ENCODE measurements around the gene EXOC3.
"Not testable (repeated sequence)": the region's sequence is repeated elsewhere in the genome, so short reads cannot be mapped to it uniquely, and the experiment has no call there.

The EXOC3 gene

DNA sequence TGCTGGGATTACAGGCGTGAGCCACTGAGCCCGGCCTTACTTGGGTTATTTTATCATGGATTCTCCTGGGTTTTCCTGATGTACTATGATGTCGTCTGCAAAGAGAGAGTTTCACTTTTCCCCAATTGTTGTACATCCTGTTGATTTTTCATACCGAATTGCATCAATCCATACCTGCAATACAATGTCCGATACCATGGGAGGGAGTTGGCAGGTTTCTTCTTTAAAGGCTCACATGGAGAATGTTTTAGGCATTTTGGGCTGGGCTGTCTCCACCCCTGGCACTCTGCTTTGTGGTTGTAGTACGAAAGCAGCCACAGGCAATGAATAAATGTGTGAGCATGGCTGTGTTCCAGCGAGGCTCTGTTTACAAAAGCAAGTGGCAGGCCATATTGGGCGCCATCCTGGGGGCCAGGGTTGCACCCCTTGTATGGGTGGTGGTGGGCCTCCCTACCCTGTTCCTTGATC, 35.1 kb upstream of the EXOC3 start:
- DNase-seq: no peak

DNA sequence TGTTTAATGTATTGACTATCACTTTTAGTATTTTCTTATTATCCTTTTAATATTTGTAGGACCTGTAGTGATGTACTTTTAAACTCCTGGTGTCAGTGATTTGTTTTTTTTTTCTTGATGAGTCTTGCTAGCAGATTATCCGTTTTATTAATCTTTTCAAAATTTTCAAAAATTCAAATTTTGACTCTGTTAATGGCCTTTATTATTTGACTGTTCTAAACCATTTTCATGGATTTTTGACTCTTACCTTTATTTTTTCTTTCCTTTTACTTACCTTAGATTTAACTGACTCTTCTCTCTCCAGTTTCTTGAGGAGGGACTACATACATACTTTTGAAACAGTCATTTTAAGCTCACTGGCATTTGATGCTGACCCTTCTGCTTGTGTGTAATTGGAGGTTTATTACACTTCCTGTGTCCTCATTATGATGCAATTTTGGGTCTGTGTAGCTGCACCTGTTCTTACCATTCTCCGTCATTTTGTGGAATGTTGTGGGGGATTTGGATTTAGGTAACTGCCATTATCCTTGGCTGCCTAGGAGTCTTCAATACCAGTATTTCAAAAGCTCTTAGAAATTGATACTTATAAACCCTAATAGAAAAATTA, 32.0 kb upstream of the EXOC3 start:
- DNase-seq: no peak

DNA sequence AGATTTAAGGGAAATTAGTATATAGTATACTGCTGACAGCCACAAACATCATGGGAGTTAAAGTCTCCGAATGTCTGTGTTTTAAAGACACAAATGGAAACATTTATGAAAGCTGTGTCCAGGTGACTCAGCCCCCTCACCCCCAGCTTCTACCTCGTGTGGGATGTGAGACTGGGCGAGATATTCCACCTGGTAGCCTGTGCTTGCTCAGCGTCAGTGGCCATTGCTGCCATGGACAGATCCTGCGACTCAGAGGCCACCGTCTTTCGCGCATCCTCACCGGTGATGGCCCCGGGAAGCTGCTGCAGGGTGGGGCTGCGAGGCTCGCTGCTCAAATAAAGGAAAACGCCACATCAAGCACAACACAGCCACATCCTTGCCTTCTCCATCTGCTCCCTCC, 31.2 kb upstream of the EXOC3 start:
- no peak for DNase-seq

DNA sequence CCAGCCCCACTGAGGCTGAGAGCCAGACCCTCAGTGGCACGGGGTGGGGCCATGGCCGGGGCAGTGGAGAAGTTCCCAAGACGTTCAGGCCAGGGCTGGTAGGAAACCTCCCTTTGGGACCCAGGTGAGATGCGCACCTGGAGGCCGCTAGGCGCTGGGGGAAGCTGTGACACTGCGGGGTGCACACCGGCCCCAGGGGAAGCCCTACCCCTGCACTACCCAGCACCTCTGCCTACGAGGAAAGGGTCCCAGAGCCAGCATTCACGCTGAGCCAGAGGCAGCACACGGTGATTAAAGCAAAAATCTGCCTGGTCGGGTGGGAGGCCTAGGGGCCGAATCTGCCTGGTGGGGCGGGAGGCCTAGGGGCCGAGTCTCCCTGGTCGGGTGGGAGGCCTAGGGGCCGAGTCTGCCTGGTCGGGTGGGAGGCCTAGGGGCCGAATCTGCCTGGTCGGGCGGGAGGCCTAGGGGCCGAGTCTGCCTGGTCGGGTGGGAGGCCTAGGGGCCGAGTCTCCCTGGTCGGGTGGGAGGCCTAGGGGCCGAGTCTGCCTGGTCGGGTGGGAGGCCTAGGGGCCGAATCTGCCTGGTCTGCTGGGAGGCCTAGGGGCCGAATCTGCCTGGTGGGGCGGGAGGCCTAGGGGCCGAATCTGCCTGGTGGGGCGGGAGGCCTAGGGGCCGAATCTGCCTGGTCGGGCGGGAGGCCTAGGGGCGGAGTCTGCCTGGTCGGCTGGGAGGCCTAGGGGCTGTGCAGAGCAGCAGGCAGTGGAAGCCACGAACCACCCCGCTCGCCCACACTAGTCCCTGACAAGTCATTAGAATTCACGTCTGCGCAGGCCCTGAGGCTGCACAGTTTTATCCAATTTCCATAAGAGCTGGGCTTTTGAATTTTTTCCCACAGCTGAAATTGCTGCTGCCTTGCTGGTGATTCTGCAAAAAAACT, 27.7 kb upstream of the EXOC3 start:
- not testable (repeated sequence) for DNase-seq

DNA sequence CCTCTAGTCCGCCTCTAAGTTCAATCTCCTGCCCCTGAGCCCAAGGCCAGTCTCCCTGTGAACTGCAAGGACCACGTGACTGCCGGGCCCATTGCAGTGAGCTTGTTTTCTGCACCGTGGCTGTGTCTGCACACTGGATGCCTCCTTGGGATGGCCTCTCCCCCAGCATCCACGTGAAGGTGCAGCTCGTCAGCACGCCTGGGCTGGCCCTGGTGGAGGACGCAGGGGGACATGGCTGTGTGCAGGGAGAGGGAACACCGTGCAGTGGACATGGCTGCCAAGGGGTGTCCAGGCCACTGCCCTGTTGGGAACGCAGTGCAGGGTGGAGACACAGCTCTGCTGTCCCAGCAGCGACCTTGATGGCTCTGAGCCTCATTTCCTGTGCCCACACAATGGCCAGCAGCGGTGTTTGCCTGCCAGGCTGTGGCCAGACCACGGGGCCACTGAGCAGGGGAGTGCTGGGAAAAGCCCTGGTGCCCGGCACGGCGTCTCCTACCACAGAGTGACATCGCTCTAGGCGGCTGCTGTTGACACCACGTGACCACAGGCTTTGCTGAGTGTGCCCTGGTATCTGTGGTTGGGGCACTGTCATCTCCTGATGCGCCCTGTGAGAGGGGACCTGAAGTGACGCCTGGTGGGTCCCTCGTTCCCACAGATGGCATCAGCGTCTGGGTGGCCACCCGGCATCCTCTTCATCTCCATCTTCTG, 26.9 kb upstream of the EXOC3 start:
- no peak for DNase-seq

DNA sequence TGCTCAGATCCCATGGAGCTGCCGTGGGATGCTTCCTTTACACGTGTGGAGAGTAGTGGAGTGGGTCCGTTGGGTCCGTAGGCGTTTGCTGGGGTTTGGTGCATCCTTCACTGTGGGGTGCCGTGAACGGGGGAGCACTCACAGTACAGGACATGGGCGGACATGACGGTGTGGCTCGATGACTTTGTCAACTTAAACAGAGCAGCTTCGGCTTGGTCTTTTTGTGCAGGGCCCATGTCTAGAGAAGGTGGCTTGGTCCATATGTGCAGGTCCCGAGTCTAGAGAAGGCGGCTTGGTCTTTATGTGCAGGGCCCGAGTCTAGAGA, 26.4 kb upstream of the EXOC3 start:
- no peak for DNase-seq

DNA sequence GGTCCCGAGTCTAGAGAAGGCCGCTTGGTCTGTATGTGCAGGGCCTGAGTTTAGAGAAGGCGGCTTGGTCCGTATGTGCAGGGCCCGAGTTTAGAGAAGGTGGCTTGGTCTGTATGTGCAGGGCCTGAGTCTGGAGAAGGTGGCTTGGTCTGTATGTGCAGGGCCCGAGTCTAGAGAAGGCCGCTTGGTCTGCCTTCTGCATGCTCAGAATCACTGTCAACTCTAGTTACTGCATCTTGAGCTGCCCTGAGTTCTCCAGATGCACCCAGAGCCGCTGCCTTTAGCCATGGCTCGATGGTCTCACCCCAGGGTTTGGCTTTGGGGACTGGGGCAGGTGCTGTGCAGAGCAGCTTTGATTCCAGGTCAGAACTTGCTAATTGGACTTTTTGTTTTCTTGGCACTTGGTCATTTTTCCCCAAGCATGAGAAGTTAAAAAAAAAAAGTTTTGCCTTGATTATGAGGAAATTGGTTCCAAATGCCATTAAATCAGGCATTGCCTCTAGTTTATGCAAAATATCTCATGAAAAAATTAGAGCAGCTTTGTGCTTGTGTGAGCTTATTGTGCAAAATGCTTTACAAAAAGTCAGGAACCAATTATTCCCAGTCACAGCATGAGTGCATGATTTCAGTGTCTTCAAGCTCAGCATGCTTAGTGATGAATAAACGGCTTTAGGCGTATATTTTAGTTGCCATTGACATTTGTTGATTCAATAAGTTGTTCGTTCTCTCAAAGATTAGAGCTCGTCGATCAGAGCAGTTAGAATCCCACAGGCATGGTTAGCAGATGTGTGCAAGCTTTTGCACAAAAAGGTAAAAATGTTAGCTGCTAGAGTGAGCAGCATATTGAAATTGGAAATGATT, 25.4 kb upstream of the EXOC3 start:
- DNase-seq: no peak

DNA sequence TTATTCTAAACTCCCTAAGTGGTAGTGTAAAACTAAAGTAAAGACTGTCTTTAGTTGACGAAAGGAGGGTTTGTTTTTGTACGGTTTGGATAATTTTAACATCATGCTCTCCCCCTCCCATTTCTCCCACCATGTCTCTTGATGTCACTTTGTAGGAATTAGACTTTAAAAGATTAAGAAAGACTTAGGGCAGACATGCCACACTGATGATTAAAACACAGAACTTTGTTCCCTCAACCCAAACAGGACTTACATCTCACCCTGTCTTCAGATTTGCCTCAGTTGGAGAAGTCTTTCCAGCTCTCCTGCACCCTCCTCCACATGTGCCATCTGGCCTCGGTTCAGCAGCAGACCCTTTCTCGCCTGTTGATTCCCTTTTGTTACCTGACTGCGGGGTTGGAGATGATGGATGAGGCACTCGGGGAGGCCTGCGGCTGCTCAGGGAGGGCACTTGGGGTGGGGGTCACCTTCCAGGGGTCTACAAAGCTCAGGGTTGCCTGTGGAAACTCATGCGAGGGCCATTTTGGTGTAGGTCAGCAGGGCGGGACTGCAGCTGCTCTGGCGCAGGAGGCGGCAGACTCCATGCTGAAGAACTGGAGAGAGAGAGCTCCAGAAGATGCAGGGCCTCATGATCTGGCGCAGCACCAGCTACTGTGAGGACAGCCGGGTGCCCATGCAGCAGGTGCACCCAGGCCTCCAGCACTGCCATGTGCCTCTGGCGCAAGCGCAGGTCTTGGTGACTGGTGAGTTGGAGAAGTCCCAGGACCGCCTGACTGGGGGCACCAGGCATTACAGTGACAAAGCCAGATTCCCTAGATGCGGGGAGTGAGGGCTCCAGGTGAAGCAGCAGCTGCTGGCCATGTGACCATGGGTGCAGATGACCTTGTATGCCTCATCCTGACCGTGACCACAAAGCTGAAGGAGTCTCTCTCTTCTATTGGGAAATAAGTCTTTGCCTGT, 24.5 kb upstream of the EXOC3 start:
- no peak for DNase-seq

DNA sequence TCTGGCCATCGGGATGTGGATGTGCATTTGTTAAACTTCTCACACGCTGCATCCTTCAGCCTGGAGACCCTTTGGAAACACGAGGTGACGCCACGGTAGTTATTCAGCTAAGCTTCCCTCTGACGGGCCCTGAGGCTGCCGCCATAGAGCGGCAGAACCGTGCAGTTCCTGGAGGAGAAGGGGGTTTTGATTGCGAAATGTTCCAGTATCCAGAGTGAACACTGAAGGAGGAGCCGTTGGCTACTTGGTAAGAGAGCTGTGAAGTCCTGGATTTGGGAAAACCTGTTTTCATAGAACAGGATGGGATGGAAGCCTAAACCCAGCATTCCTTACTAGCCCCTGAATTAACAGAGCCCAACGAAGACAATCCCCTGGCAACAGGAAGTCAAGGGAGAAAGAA, 23.0 kb upstream of the EXOC3 start:
- DNase-seq: no peak

DNA sequence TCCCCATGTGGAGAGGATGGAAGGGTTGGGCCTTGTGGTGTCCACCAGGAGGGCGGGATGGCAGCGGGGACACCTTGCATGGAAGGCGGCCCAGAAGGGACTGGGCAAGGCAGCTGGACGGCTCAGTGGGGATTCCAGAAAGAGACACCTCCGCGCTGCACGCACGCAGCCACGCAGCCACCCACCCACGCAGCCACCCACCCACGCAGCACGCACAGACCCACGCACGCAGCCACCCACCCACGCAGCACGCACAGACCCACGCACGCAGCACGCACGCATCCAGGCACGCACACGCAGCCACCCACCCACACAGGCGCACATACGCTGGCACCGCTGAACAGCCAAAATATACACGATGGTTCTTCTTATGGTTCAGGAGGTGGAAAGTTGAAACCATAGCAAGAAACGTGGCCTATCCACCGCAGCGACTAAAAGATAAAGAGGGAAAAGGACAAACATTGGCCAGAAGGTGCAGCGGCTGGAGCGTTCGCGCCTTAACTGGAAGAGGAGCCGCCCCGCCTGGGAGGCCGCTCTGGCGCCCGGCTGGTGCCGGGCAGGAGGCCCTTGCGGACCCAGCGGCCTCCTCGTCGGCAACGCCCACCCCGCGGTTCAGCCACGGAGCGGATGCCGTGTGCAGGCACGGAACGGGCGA, 22.2 kb upstream of the EXOC3 start:
- DNase-seq: no peak

DNA sequence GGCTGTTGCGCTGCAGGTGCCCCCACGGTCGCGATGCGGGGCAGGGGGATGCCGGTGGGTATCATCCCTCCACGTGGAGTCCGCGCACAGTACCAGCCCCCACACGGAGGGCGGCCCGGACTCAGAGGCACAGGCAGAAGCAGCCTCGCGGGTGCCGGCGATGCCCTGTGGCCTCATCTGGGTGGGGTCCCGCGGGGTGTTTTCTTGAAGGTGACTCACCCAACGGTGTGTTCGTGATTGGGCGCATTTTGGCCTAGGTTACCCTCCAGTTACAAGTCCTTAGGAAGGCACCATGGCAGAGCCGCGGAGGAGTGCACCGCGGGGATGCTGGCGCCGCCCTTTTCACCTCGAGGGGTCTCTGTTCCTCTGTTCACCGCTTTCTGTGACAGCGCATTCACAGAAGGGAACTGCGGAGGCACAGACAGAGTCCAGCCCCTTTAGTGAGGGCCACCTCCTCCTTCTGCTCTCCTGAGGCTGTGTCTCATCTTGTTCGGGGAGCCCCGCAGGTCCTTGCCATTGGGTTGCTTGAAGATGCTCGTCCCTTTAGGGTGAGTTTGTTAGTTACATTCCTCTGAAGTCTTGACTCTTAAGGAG, 21.6 kb upstream of the EXOC3 start:
- DNase-seq: no peak

DNA sequence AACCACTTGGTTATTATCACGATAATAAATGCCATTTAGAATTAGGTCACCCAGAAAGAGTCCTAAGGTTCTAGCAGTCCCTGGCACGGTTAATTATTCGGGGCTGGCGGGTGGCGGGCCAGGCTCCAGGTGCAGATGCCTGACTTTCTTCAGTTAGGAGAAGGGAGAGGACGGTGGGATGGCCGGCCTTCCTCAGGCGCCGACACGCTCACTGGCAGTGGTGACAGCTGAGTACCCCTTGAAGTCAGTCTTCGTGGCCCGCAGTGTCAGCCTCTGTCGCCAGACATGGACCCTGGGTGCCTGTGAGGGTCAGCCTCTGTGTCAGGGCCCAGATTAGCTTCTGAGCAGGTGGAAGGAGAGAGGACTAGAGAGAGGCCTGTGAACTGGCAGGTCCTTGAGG, 21.1 kb upstream of the EXOC3 start:
- no peak for DNase-seq

DNA sequence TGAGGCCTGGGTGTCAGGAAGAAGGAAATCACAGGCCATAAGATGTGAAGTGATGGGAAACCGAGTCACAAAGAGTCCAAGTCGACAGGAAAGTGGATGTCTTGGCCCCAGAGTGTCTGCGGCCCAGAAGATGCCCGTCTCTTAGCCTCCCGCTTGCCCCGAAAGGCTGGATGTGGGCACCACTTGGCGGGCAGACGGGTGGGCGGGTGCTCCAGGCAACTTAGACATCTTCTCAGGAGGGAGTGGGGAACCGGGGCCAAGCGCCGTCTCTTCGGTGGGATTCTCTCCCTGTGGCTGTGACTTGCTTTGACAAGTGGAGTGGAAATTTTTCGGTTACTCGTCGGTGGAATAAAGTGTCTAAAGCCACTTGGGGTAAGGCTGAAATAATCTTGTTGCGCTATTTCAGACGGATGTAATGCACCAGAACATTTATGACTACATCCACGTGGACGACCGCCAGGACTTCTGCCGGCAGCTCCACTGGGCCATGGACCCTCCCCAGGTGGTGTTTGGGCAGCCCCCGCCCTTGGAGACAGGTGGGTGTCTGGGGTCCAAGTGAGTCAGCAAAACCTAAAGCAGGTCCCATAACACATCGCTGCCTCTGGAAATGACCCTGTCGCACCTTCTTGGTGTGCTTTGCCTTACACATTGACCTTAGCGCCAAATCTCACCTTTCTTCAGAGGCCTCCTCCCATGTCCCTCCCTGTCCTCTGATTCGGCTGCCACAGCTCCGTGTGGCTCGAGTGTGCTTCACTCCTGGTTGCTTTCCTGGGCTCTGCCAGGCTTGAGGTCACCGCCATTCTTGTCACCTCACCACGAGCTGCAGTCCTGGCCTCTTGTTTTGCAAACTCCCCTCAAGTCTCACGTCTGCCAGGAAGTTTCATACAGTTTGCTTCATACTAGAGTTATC, 20.4 kb upstream of the EXOC3 start:
- DNase-seq: no peak

DNA sequence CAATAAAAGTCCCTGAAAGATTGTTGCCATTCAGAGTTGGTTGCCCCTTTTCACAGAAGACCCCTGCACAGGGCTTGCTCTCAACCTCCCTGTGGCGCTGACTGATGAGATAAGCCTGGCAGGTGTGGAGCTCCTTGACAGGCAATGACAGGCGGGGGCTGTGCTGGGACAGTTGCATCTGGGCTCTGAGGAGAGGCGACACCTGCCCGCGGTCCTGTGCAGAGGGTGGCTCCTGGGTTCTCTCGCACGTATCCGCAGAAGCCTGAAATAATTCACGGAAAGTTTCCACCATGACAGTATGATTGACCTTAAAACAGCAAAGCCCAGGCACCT, 19.8 kb upstream of the EXOC3 start:
- no peak for DNase-seq

DNA sequence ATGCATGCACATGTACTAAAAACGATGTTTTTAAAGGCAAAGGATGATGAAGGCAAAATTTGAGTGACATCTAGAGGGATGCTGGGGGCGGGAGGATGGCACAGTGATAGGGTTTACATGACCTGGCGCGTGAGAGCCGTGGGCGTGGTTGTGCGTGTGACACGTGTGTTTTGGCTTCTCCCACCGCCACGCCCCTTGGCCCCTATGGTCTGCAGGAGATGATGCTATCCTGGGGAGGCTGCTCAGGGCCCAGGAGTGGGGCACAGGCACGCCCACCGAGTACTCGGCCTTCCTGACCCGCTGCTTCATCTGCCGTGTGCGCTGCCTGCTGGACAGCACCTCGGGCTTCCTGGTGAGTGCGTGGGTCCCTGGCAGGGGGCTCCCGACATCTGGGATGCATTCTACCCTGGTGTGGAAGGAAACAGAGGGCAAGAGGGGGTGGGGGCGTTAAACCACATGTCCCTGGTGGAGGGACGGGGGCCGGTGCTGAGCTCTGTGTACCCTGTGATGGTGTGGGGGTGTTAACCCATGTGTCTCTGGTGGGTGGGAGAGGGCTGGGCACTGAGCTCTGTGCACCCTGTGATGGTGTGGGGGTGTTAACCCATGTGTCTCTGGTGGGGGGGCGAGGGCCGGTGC, 19.2 kb upstream of the EXOC3 start:
- DNase-seq: no peak

DNA sequence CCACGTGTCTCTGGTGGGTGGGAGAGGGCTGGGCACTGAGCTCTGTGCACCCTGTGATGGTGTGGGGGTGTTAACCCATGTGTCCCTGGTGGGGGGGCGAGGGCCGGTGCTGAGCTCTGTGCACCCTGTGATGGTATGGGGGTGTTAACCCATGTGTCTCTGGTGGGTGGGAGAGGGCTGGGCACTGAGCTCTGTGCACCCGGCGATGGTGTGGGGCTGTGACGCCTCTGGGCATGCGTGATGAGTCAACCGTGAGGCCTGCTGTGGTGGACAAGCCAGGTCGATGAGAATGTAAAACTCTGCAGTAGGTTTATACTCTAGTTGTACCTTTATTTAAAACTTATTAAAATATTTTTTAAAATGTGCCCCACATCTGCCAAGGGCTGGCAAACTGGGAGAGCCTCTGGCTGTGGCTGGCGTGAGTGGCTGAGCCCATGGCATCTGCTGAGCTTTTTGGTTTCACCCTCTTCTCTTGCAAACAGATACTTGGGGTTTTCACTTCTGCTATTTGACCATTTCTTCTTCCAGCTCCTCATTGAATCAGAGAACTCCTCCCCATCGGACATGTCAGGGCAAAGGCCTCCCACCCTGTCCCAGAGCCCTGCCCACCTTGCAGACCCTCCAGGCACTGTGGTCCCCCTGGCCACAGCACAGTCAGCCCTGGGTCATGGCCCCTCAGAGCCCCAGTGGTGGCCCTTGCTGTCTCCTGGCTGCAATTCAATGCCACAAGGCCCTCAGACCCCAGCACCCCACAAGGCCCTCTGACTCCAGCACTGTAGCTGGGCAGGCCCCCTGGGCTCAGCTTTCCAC, 18.5 kb upstream of the EXOC3 start:
- DNase-seq: no peak

DNA sequence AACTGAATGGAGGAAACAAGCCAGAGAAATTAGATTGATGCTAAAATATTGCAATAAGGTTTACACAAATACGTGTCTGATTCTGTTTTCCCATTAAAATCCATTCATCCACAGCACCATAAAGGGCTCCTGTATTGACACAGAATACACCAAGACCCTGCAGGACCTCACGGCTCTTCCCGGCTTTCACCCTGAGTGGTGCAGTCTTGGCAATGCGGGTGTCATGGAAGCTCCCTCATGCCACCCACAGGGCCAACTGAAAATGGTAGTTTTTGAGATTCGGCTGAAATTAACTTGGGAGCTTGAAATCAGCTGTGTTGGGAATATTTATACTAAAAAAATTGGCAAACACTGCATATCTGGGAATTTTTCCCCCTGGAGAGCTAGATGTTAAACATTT, 17.3 kb upstream of the EXOC3 start:
- no peak for DNase-seq

DNA sequence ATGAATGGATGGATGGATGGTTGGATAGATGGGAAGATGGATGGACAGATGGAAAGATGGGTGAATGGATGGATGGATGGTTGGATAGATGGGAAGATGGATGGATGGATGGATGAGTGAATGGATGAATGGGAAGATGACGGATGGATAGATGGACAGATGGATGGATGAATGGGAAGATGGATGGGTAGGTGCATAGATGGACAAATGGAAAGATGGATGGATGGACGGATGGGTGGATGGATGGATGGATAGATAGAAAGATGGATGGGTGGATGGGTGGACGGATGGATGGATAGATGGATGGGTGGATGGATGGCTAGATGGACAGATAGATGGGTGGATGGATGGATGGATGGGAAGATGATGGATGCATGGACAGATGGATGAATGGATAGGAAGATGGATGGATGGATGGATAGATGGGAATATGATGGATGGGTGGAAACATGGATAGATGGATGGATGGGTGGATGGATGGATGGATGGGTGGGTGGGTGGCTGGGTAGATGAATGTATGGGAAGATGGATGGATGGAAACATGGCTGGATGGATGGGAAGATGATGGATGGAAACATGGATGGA, 16.5 kb upstream of the EXOC3 start:
- DNase-seq: no peak
